Ovary (tissue), 9 donors: Measurements from ENCODE around the gene CDK6. TPM values are rescaled to one million over a fixed set of nuclear protein-coding genes. Genes with fewer than 3 reads are reported as not detected.

ENCODE experiments used
- DNase-seq, 5 donors: peaks; one replicate each; pipeline ENCODE4 v3.0.0-alpha.2; 2019 to 2020
- H3K27ac ChIP-seq, 2 donors: fragments of 200-600 bp; one replicate each; pipeline versions ENCODE4 v1.5.1 to v1.8.0; 2019 to 2022
- H3K27me3 ChIP-seq: fragments of 200-600 bp; one replicate; pipeline ENCODE4 v1.8.0; 2022
- H3K36me3 ChIP-seq: fragments of 200-600 bp; sonication (generic); one replicate; pipeline ENCODE4 v1.5.1; 2019
- H3K4me1 ChIP-seq: one replicate; pipeline ENCODE4 v1.8.1; 2013; ENCODE audit warnings: mild to moderate bottlenecking, moderate library complexity; ENCODE audit not compliant: insufficient read depth
- H3K4me3 ChIP-seq: fragments of 200-600 bp; sonication (generic); one replicate; pipeline ENCODE4 v1.5.1; 2017
- H3K9me3 ChIP-seq, 2 donors: fragments of 200-600 bp in 1 of 2; sonication (generic) in 1 of 2; one replicate each; pipeline versions ENCODE4 v1.5.1 to v1.8.1; 2013 to 2019; ENCODE audit warnings: mild to moderate bottlenecking in 1 of 2, moderate library complexity in 1 of 2
- CTCF ChIP-seq, 3 donors: fragments of 450-650 bp in 2 of 3; fragments of 200-600 bp in 1 of 3; IDR thresholded peaks; one replicate each; pipeline versions ENCODE4 v1.5.1 to v1.8.0; 2016 to 2022; ENCODE audit warnings: antibody characterized with exemption in 3 of 3, mild to moderate bottlenecking in 1 of 3
- EP300 ChIP-seq: sonication (generic); formaldehyde crosslinking; IDR thresholded peaks from one replicate; pipeline ENCODE4 v1.6.1; 2017; ENCODE audit warnings: antibody characterized with exemption
- POLR2A ChIP-seq: fragments of 450-650 bp; IDR thresholded peaks from one replicate; pipeline ENCODE4 v1.6.1; 2017; ENCODE audit warnings: antibody characterized with exemption, mild to moderate bottlenecking, moderate library complexity
- WGBS, 3 donors: extraction: QIAGEN DNeasy Blood & Tissue Kit in 1 of 3; methylation state at CpG; one replicate each; pipeline versions ENCODE4 v1.1.5 to v1.1.7; 2013 to 2017; 5-methylcytosine and 5-hydroxymethylcytosine counted together
- intact Hi-C, 4 donors: fragments of 100-400 bp; cut with DNase I; formaldehyde crosslinking; loops; one replicate each; pipeline versions ENCODE4 v1.11.0 to v1.15.1; 2022 to 2023
- polyA plus RNA-seq, 2 donors: library from polyadenylated mRNA; stranded (reverse); fragments of 200-250 nt in 1 of 2; fragments of 350-450 nt in 1 of 2; fragmentation: Illumina TruSeq in 1 of 2; extraction: RNeasy Lipid Tissue Mini Kit (QIAGEN cat#74804) in 1 of 2; gene quantifications; one replicate each; pipeline ENCODE4 v1.2.3, GENCODE V29; 2013 to 2014
- total RNA-seq, 7 donors: library from RNA; depleted of rRNA in 2 of 7; stranded (reverse); fragments of >200 nt in 2 of 7; fragmentation: NEBNext Ultra II Directional in 3 of 7; extraction: Animal tissue kit (Norgen Biotek cat#: 25700) in 3 of 7; gene quantifications; one replicate each; pipeline versions ENCODE4 v1.1.0 to v1.2.4, GENCODE V29; 2016 to 2023
- donor health status: DM: no; HTN: no; CAD: no; lungs with moderate emphysema.
- donor health status: DM: no; HTN: no; CAD: no.
- donor health status: Bipolar disorder and iron deficiency.
- donor health status: DM: yes; HTN: yes; CAD: no.
- donor health status: DM: no; HTN: no; CAD: no.
- donor health status: DM: yes; HTN: yes; CAD: no.

The CDK6 gene
- total and polyA plus RNA-seq, 9 donors: 1.8 to 20.4 (median 11.2) TPM

DNA sequence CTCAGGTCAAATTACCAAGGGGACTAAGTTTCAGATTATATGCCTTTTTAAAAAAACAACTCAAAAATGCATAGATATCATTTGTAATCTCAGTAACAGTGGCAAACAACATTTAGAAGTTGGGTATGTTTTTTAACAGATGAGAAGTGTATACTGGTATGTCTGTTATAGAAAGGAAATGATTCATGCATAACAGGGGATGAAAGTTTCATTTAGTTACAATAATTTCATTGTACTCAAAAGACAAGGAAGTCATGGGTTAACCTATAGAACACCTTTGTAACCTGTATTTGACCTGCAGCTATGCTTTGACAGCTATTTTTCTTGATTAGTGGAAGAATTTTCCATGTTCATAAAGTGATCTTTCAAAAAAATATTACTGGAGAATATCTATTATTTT, 210.8 kb downstream of the CDK6 start:
- TF ChIP-seq EP300 (no peak), POLR2A (no peak), CTCF (IDR thresholded peaks at IDR 0.05) (no peak)
- no peak overlapping the region for H3K27ac ChIP-seq
- H3K4me1 ChIP-seq: no peaks in the 10 kb centered on the region
- no peaks in the 10 kb centered on the region for H3K27me3 ChIP-seq
- no peaks in the 10 kb centered on the region for H3K36me3 ChIP-seq
- intact Hi-C loops: loop anchor here in 2 of 4 donors (10.0 kb wide), 2 partner anchors 209 to 429 kb away; partner anchors contain the start of gene CDK6 (in 2 of the 2)
- H3K4me3 ChIP-seq: no peak overlapping the region
- H3K9me3 ChIP-seq: no peaks in the 10 kb centered on the region
- no peak for DNase-seq

DNA sequence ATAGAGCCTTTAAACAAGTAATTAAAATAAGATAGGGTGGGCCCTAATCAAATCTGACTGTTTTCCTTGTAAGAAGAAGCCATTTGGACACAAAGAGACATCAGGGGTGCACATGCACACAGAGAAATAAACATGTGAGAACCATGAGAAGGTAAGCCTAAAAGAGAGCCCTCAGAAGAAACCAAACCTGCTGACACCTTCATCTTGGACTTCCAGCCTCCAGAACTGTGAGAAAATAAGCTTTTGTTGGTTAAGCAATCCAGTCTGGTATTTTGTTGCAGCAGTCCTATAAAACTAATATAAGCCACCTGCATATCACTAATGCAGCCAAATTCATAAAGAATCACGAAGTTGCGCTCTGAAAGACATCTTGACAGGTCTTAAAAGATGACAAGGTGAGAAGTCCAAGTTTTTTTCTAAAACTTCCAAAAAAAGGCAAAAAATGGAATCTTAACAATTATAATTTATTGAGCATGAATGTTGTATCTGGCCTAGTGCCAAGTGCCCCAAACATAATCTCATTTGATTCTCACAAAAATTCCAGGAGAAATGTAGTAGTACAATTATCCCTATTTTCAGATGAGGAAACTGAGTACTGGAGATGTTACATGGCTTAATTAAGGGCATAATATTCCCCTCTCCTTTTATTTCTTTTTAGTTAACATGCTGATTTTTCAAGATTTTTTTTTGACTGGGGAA, 211.9 kb downstream of the CDK6 start:
- H3K27me3 ChIP-seq: no peaks in the 10 kb centered on the region
- no peak for DNase-seq
- no peaks in the 10 kb centered on the region for H3K9me3 ChIP-seq
- intact Hi-C loops: loop anchor here in 2 of 4 donors (10.0 kb wide), 2 partner anchors 210 to 430 kb away; partner anchors contain the start of gene CDK6 (in 2 of the 2)
- TF ChIP-seq POLR2A (no peak), CTCF (IDR thresholded peaks at IDR 0.05) (no peak), EP300 (no peak)
- no peaks in the 10 kb centered on the region for H3K4me1 ChIP-seq
- H3K36me3 ChIP-seq: no peaks in the 10 kb centered on the region
- no peak overlapping the region for H3K4me3 ChIP-seq
- WGBS, 3 donors: 91 to 99% (median 94%) methylated on average over 2 of the region's 2 CpGs
- no peak overlapping the region for H3K27ac ChIP-seq

- no peak overlapping the region for H3K4me3 ChIP-seq
- H3K4me1 ChIP-seq: no peaks in the 10 kb centered on the region
- no peak for DNase-seq
- no peaks in the 10 kb centered on the region for H3K27me3 ChIP-seq
- no peaks in the 10 kb centered on the region for H3K9me3 ChIP-seq
- intact Hi-C loops: loop anchor here in 2 of 4 donors (10.0 kb wide), 2 partner anchors 211 to 431 kb away; partner anchors contain the start of gene CDK6 (in 2 of the 2)
- no peak for TF ChIP-seq POLR2A
- 90 to 98% (median 96%) methylated on average over 1 of the region's 1 CpG for WGBS, 3 donors
- no peaks in the 10 kb centered on the region for H3K36me3 ChIP-seq
- H3K27ac ChIP-seq: no peak overlapping the region
Observed at GRCh38 chr7:92623544-92623943, 212.8 kb downstream of the CDK6 start.

GRCh38 chr7:92622685-92623084, 213.7 kb downstream of the CDK6 start:
- Histone ChIP-seq H3K27ac (no peak overlapping the region), H3K9me3 (no peaks in the 10 kb centered on the region), H3K27me3 (no peaks in the 10 kb centered on the region), H3K36me3 (no peaks in the 10 kb centered on the region), H3K4me3 (no peak overlapping the region), H3K4me1 (no peaks in the 10 kb centered on the region)
- WGBS, 3 donors: 71 to 82% (median 81%) methylated on average over 3 of the region's 3 CpGs
- no peak for TF ChIP-seq EP300
- TF ChIP-seq POLR2A: no peak
- TF ChIP-seq CTCF (IDR thresholded peaks at IDR 0.05): no peak
- intact Hi-C loops: loop anchor here in 2 of 4 donors (10.0 kb wide), 2 partner anchors 212 to 432 kb away; partner anchors contain the start of gene CDK6 (in 2 of the 2)
- DNase-seq: no peak

DNA sequence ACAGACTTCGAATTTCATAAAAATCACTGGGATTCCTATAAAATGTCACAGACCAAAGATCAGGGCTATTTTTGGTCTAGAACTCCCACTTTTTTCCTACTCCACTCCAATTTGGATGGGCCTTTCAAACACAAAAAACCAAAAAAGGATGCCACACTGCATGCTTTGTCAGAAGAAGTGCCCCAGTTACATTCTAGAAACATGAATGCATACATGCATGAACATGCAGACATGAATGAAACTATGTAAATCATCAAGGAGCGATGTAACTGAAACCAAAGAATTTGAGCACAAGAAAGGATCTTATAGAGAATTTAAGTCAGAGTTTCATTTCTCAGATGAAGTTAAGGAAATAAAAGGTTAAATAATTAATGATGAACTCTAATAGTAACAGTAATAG, 214.3 kb downstream of the CDK6 start:
- H3K27ac ChIP-seq: no peak overlapping the region
- DNase-seq: no peak
- intact Hi-C loops: loop anchor here in 2 of 4 donors (10.0 kb wide), 2 partner anchors 213 to 433 kb away; partner anchors contain the start of gene CDK6 (in 2 of the 2)
- no peak overlapping the region for H3K4me3 ChIP-seq
- H3K9me3 ChIP-seq: no peaks in the 10 kb centered on the region
- TF ChIP-seq POLR2A (no peak), CTCF (IDR thresholded peaks at IDR 0.05) (no peak), EP300 (no peak)
- H3K4me1 ChIP-seq: no peaks in the 10 kb centered on the region
- 56 to 67% (median 62%) methylated on average over 2 of the region's 2 CpGs for WGBS, 3 donors
- no peaks in the 10 kb centered on the region for H3K36me3 ChIP-seq
- H3K27me3 ChIP-seq: no peaks in the 10 kb centered on the region
